GM20431 (cell line): ENCODE measurements around the gene LRP11.

Experiments used
- in situ Hi-C: fragments of 300-500 bp; cut with MseI, MboI; formaldehyde crosslinking; loops from one replicate; pipeline ENCODE4 v1.15.0; 2020; ENCODE audit warnings: low sequenced_read_pairs; ENCODE audit not compliant: unreplicated experiment

LRP11 gene

GRCh38 chr6:149823013-149823412 lies 41.1 kb downstream of the LRP11 start:
- in situ Hi-C loops = no loop called here

DNA sequence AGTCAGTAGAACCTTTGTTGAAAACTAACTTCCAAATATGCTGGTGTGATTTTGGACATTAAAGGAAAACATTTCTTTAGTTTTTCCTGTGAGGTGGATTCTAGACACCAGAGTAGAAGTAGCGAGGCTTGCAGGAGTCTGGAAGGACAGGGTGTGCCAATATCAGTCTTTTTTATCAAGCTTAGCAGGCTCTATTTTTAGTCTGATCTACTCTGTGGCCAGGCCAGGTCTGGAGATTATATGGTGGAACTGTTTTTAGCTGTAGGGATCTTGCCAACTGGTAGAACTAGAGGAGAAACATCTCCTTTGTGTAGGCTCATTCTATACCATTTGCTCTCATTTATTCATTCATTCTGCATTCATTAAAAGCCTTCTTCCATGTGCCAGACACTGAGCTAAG lies 42.7 kb downstream of the LRP11 start:
- in situ Hi-C loops = no loop called here

DNA sequence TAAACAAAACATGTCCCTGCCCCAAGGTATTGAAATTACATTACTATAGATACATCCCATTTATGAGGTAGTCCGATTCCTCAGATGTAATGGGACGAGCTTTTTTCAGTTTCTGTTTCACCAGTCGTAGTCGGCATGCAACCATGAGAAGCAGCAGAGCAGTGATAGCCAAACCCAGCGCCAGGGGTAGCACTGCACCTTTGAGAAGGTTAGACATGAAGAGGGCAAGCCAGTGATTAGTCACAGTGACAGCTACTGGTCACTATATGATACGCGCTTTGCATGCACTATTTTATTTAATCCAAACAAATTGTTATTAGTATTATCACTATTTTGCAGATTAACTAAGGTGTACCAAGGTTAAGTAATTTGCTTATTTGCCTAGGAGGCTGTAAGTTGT lies 43.7 kb downstream of the LRP11 start:
- in situ Hi-C loops = no loop called here

GRCh38 chr6:149815788-149816187 lies 48.4 kb downstream of the LRP11 start:
- in situ Hi-C loops = no loop called here

- in situ Hi-C loops = no loop called here
These were observed 50.8 kb downstream of the LRP11 start for GRCh38 chr6:149813351-149813750.

DNA sequence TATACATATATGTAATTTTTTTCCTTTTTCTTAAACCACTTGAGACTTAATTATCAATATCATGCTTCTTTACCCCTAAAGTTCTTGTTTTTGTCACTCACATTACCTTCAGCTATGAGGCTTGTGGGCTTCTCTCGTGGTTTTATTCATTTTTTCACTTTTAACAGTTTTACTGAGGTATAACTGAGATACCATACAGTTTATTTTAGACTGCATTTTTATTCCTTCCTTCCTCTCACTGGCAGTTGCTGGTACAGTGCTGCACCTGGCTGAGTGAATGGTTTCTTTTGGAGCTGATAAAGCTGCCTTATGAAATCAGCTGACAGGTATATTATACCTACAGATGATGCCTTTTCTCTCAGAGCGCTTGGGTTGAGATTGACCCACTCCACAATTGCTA lies 54.4 kb downstream of the LRP11 start:
- in situ Hi-C loops = no loop called here

- in situ Hi-C loops = no loop called here
These were observed 58.0 kb downstream of the LRP11 start for GRCh38 chr6:149806127-149806526.

DNA sequence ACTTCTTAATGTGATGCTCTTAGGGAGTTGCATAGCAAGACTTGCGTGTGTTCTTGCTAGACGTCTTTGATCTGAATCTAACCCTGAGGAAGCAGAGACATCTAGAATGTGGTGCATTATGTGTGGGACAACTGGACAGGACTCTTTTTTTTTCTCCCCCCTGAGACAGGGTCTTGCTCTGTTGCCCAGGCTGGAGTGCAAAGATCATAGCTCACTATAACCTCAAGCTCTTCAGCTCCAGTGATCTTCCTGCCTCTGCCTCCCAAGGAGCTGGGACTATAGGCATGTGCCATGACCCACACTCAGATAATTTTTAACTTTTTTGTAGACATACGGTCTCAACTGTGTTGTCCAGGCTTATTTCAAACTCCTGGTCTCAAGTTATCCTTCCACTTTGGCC lies 80.6 kb downstream of the LRP11 start:
- in situ Hi-C loops = no loop called here

DNA sequence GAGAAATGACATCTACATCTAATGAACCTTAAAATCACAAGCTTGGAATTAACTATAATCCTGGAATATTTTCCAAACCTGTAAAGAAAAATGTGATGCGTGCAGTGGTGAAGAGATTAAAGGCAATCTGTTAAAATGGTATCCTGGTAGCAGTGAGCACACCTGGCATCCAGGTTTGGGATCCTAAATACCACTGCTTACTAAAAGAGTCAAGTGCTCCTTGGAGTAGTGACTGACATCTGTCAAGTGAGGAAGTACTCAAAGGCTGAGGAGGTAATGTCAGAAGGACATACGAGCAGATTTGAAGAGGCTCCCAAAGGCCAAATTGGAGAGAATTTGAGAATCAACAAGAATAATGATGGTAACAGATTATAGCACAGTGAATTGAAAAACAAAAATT lies 81.8 kb downstream of the LRP11 start:
- in situ Hi-C loops = no loop called here

GRCh38 chr6:149781715-149782114 lies 82.4 kb downstream of the LRP11 start:
- in situ Hi-C loops = no loop called here

DNA sequence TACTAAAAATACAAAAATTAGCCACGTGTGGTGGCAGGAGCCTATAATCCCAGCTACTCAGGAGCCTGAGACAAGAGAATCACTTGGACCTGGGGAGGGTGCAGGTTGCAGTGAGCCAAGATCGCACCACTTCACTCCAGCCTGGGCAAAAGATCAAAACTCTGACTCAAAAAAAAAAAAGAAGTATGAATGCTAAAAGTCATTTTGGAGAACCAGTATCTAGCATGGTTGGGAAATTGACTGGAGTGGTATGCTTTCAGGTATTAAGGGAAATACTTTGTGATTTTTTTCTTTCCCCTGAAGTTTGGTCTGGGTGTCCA lies 84.6 kb downstream of the LRP11 start:
- in situ Hi-C loops = no loop called here

DNA sequence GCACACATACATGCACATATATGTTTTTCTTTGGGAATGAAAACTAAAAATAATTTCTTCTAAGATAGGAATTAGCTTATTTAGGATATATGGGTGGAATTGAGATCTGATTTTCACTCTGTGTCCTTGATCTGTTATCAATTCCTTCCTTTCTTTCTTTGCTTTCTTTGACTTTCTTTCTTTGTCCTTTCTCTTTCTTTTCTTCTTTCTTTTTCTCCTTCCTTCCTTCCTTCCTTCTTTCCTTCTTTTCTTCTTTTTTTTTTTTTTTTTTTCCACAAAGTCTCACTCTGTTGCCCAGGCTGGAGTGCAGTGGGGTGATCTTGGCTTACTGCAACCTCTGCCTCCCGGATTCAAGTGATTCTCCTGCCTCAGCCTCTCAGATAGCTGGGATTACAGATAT lies 86.5 kb downstream of the LRP11 start:
- in situ Hi-C loops = no loop called here

GRCh38 chr6:149771925-149772324 lies 92.2 kb downstream of the LRP11 start:
- in situ Hi-C loops = no loop called here

DNA sequence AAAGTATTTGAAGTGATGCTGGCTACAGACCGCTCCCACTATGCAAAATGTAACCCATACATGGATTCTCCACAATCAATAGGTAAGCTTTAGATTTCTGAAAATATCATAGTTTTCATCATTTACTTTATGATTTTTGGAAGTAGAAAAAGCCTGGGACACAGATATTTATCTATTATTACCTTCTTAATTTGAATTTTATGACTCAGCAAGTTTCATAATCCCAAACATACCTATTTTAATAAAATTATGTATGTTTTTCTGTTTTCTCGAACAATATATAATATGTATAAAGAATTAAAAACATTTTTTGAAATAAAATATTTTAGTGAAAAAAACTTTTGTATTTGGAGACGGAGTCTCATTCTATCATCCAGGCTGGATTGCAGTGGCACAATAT lies 93.0 kb downstream of the LRP11 start:
- in situ Hi-C loops = no loop called here

- in situ Hi-C loops = no loop called here
These were observed 94.5 kb downstream of the LRP11 start for GRCh38 chr6:149769676-149770075.
